Rectal smooth muscle tissue (tissue), 1 donor: ENCODE measurements around the gene ZNF341.

Source experiments
- H3K27ac ChIP-seq: one replicate; pipeline ENCODE4 v1.7.0; 2013; ENCODE audit warnings: low read depth, low read length, inconsistent platforms
- H3K27me3 ChIP-seq: one replicate; pipeline ENCODE4 v1.7.0; 2013; ENCODE audit warnings: low read length; ENCODE audit not compliant: control insufficient read depth, insufficient read depth
- H3K36me3 ChIP-seq: one replicate; pipeline ENCODE4 v1.7.0; 2013; ENCODE audit warnings: low read length; ENCODE audit not compliant: control insufficient read depth, insufficient read depth
- H3K4me1 ChIP-seq: one replicate; pipeline ENCODE4 v1.7.0; 2013; ENCODE audit warnings: low read length; ENCODE audit not compliant: control insufficient read depth, insufficient read depth
- H3K4me3 ChIP-seq: one replicate; pipeline ENCODE4 v1.7.0; 2013; ENCODE audit warnings: low read length
- H3K9ac ChIP-seq: one replicate; pipeline ENCODE4 v1.7.0; 2013; ENCODE audit warnings: low read length

The ZNF341 gene

DNA sequence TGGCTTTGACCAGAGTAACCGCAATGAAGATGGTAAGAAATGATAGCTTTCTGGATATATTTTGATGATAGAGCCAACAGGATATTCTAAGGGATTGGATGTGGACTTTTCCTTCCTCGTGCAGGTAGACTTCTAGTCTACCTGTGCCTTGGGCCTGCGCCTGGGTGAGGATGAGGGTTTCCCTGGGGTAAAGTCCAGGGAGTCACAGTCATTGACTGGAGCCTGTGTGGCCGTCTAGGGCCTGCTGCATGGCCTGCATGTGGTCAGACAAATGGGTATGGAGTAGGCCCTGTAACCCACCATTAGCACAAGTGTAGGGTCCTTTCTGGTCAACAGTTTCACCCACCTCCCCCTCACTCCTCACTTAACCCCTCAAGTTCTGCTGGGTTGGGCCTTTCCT is 66.6 kb downstream of the ZNF341 start:
- no peaks in the 10 kb centered on the region for H3K36me3 ChIP-seq
- no peak overlapping the region for H3K4me3 ChIP-seq
- peaks cover 3% of the 10 kb centered on the region for H3K4me1 ChIP-seq
- no peak overlapping the region for H3K27ac ChIP-seq
- no peak overlapping the region for H3K9ac ChIP-seq
- H3K27me3 ChIP-seq, result no peaks in the 10 kb centered on the region

DNA sequence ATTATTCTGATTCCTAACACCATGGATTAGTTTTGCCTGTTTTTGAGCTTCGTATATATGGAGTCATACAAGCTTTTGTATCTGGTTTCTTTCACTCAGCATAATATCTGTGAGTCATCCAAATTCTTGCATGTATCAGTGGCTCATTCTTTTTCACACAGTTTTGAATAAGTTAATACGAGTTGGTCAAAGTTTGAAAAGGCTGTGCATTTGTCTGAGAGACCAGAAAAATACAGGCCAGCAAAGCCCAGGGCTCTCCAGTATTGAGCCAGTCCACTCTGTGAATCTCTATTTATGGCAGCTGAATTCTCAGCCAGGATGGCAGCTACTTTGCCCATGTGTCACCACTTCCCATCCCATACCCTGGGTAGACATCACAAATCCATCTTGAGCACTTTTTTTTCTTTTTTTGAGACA is 72.1 kb downstream of the ZNF341 start:
- Histone ChIP-seq H3K9ac (no peak overlapping the region), H3K27me3 (no peaks in the 10 kb centered on the region), H3K36me3 (no peaks in the 10 kb centered on the region), H3K4me3 (no peak overlapping the region), H3K4me1 (peaks cover 3% of the 10 kb centered on the region), H3K27ac (peak overlapping the region; percentile 62)

DNA sequence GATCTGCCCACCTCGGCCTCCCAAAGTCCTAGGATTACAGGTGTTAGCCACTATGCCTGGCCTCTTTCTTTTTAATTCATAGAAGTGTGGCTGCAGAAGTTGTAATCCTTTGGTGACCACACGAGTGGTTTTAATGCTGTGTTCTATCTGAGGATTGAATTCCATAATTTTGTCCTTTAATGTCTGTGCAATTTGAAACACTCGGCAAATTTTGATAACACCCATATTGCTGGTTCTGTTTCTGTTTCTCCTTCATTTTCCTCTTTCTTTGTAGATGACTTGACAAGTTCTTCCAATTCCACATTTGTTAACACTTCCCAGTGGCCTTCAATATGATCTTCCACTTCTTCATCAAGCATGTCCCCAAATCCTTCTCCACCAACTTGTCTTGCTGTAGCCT is 76.6 kb downstream of the ZNF341 start:
- Histone ChIP-seq H3K27ac (no peak overlapping the region), H3K4me3 (no peak overlapping the region), H3K9ac (no peak overlapping the region), H3K4me1 (peaks cover 15% of the 10 kb centered on the region), H3K27me3 (no peaks in the 10 kb centered on the region), H3K36me3 (no peaks in the 10 kb centered on the region)

DNA sequence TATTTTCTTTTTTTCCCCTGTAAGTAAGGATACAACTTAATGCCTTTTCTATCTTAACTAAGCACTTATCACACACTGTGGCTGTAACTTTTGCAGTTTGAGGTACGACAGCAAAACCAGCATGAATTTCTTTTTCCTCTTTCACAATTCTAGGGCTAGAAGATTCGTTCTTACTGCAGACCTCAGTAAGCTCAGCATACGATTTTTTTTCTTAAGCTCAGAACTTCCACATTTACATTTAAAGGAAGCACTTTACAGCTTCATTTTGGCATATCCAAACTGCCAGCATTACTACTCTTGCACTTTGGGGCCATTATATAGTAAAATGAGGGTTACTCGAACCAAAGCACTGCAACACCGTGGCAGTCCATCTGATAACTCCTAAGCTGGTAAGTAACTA is 78.5 kb downstream of the ZNF341 start:
- no peak overlapping the region for H3K27ac ChIP-seq
- H3K36me3 ChIP-seq, result no peaks in the 10 kb centered on the region
- no peak overlapping the region for H3K9ac ChIP-seq
- H3K4me3 ChIP-seq, result no peak overlapping the region
- no peaks in the 10 kb centered on the region for H3K27me3 ChIP-seq
- H3K4me1 ChIP-seq, result peaks cover 14% of the 10 kb centered on the region

DNA sequence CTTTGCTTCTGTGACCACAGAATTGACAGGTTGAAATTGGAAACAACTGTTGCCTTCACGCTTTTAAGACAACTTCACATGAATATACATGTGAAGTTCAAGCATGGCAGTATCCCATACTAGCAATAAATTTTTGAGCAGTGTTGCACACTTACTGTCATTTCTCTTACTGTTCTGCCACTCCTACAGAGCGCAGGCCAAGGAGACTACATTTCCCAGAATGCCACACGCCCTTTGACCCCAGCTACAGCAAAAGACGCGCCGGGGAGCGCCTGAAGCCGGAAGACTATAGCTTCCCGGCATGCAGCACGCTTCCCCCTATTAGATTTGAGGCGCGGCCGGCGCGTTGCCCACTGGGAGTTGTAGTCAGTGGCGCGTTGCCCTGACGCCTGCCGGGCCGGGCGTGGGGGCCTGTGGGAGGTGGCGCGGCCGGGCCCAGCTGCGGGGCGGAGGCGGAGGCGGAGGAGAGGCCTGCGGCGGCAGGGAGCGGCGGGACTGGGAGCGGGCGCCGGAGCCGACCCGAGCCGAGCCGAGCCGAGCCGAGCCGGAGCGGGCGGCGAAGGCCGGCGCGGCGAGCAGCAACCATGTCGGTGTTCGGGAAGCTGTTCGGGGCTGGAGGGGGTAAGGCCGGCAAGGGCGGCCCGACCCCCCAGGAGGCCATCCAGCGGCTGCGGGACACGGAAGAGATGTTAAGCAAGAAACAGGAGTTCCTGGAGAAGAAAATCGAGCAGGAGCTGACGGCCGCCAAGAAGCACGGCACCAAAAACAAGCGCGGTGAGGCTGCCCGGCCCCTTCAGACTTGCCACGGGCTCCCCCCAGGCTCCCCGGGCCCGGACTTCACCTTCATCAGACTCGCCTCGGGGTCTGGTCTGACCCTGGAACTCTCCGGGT is 79.3 kb downstream of the ZNF341 start, which contains the start of gene CHMP4B:
CHMP4B (plus strand) TSS at position 464 of the 891 bp plus-strand sequence; CDS start at position 585, 121 bp downstream.
- H3K4me1 ChIP-seq, result peaks cover 14% of the 10 kb centered on the region
- no peaks in the 10 kb centered on the region for H3K36me3 ChIP-seq
- H3K4me3 ChIP-seq, result peak within 1 kb of the TSS; percentile 80
- peak within 1 kb of the TSS; percentile 90 for H3K27ac ChIP-seq
- H3K27me3 ChIP-seq, result no peaks in the 10 kb centered on the region
- H3K9ac ChIP-seq, result peak within 1 kb of the TSS; percentile 95

DNA sequence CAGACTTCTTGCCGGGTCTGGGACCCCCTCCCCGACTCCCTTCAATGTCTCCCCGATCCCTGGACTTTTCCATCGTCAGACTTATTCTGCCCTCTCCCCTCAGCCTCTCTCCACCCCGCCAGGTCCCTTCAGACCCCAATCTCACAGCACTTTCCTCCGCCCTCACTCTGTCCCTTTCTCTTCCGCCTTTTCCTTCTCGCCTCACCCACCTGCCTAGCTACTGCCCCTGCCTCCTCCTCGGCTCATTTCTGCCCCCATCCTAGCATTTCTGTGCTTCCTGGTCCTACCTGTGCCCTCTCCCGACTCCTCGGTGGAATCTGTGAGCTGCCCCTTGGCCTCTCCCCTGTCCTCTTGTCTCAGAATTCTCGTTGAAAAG is 80.0 kb downstream of the ZNF341 start:
- peak overlapping the region; percentile 90 for H3K27ac ChIP-seq
- peak overlapping the region; percentile 95 for H3K9ac ChIP-seq
- peak overlapping the region; percentile 80 for H3K4me3 ChIP-seq
- H3K36me3 ChIP-seq, result no peaks in the 10 kb centered on the region
- peaks cover 14% of the 10 kb centered on the region for H3K4me1 ChIP-seq
- no peaks in the 10 kb centered on the region for H3K27me3 ChIP-seq

DNA sequence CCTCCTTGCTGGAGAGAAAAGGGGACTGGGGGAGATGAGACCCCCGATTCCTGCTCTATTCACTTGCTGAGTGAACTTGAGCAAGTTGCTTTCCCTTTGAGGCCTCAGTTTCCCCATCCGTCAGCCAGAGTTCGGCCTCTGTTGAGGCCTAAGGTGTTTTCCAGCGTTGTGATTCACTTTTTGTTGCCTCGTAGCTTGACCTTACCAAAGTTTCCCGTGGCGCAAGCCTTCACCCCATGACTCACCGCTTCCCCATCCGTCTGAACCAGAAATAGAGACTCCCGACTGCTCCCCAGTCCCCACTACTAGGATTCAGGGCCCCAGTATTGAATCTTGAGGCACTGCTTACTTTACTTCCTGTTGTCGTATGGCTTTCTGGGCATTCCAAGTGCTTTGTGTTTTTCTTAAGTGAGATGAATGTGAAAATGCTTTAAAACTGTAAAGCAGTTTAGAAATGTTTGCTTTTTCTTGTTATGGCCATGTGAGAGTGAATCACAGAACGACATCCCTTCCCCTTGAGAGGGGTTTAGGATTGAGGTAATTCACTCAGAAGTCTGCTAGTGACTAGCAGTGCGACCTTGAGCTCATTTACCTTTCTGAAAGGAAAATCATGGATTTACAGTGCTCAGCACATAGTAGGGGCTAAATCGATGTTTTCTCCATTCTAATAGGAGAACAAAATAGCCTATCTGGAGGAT is 80.5 kb downstream of the ZNF341 start:
- peak overlapping the region; percentile 90 for H3K27ac ChIP-seq
- peak overlapping the region; percentile 80 for H3K4me3 ChIP-seq
- H3K9ac ChIP-seq, result peak overlapping the region; percentile 95
- peaks cover 14% of the 10 kb centered on the region for H3K4me1 ChIP-seq
- H3K27me3 ChIP-seq, result no peaks in the 10 kb centered on the region
- no peaks in the 10 kb centered on the region for H3K36me3 ChIP-seq

DNA sequence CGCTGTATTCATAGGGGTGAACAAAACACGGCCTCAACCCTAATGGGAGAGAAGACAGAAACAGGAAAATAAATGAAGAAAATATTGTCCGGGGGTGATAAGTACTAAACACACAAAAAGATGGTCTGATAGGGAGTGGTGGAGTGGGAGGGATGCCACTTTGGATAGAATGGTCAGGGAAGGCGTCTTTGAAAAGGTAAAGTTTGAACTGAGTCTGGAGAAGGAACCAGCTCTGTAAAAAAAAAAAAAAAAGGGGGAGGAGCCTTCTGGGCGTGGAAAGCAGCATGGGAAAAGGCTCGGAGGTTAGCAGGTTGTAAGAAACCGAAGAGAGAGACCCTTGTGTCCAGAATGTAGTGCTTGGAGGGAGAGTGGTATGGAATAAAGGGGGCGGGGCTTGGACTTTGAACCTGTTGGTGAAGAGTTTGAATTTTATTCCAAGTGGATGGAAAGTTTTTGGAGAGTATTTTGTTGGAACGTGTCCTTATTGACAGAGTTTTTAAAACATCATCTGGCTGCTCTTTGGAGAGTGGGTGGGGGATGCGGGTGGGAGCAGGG is 81.2 kb downstream of the ZNF341 start:
- H3K9ac ChIP-seq, result peak overlapping the region; percentile 95
- H3K27me3 ChIP-seq, result no peaks in the 10 kb centered on the region
- peak overlapping the region; percentile 90 for H3K27ac ChIP-seq
- peak overlapping the region; percentile 80 for H3K4me3 ChIP-seq
- no peaks in the 10 kb centered on the region for H3K36me3 ChIP-seq
- peaks cover 18% of the 10 kb centered on the region for H3K4me1 ChIP-seq

DNA sequence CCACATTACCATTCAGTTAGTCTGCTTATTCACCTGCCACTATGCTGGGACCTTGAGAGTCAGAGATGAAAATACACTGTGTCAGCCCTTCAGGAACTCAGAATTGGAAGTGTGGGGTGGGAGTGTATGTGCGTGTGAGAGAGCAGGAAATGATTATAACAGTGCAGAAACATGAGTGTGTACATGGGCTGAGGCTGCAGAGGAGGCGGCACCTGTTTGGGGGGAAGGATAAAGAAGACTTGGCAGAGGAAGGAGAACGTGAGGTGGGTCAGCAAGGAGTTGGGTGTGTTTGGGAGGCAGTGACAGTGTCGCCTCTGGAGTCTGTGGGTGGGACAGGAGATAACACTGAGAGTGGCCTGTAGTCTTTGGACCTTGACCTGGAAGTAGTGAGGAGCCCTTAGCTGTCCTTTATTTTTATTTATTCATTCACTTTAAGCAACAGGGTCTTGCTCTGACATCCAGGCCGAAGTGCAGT is 82.5 kb downstream of the ZNF341 start:
- Histone ChIP-seq H3K4me3 (peak overlapping the region; percentile 35), H3K9ac (no peak overlapping the region), H3K36me3 (no peaks in the 10 kb centered on the region), H3K27ac (no peak overlapping the region), H3K27me3 (no peaks in the 10 kb centered on the region), H3K4me1 (peaks cover 22% of the 10 kb centered on the region)

DNA sequence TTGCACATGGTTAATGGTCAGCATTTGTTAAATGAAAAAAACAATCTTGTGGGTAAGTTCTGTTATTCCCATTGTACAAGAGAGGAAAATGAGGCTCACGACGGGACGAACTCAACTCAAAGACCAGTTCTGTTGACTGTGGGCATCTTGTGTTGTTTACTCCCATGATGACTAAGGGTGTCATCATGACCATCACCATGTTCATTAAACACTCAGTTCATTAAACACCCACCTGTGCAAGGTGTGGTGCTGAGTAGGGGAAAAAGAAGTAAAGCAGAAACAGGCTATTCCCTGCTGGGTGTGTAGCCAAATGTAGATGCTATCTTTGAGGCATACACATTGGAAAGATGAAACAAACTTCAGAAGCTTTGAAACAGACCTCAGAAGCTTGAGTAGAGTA is 83.9 kb downstream of the ZNF341 start:
- no peak overlapping the region for H3K27ac ChIP-seq
- H3K4me1 ChIP-seq, result peaks cover 22% of the 10 kb centered on the region
- no peak overlapping the region for H3K4me3 ChIP-seq
- no peaks in the 10 kb centered on the region for H3K36me3 ChIP-seq
- no peaks in the 10 kb centered on the region for H3K27me3 ChIP-seq
- no peak overlapping the region for H3K9ac ChIP-seq

DNA sequence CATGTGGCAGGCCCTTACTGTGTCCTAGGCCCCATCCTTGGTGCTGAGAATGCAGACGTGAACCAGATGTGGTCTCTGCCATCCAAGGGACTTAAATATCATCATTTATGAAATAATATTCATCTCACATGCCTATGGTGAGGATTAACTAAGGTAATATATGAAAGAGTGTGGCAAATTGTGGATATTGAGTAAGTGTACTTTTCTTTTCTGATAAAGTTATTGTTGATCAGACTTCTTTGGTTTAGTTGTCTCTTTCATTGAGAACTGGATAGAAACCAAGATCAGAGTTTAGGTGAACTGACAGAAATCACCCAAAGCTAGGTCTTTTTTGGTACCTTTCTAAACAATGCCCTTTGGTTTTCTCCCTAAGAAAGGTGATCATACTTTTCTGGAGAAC is 84.4 kb downstream of the ZNF341 start:
- Histone ChIP-seq H3K4me1 (peaks cover 22% of the 10 kb centered on the region), H3K4me3 (no peak overlapping the region), H3K9ac (no peak overlapping the region), H3K27me3 (no peaks in the 10 kb centered on the region), H3K36me3 (no peaks in the 10 kb centered on the region), H3K27ac (no peak overlapping the region)

DNA sequence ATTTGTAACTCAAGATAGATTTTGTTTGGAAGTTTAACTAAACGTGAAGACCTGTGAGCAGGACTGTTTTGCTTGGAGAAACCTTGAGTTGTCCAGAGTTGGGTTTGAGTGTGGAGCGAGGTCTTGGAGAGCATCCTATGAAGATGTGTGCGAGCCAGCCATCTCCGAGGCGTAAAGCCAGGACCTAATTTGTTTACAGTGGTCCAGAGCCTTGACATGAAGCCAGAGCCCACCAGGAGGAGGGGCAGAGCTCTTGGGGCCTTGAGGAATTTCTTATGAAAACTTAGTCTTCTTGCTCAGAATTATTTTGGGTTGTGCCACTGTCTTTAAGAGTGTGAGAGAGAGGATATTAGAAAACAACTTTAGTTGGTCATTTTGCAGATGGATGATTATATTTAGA is 85.6 kb downstream of the ZNF341 start:
- no peak overlapping the region for H3K4me3 ChIP-seq
- peaks cover 18% of the 10 kb centered on the region for H3K4me1 ChIP-seq
- H3K36me3 ChIP-seq, result no peaks in the 10 kb centered on the region
- no peak overlapping the region for H3K9ac ChIP-seq
- no peak overlapping the region for H3K27ac ChIP-seq
- no peaks in the 10 kb centered on the region for H3K27me3 ChIP-seq
